Measurements from ENCODE around the gene KAT7.

KAT7 gene

DNA sequence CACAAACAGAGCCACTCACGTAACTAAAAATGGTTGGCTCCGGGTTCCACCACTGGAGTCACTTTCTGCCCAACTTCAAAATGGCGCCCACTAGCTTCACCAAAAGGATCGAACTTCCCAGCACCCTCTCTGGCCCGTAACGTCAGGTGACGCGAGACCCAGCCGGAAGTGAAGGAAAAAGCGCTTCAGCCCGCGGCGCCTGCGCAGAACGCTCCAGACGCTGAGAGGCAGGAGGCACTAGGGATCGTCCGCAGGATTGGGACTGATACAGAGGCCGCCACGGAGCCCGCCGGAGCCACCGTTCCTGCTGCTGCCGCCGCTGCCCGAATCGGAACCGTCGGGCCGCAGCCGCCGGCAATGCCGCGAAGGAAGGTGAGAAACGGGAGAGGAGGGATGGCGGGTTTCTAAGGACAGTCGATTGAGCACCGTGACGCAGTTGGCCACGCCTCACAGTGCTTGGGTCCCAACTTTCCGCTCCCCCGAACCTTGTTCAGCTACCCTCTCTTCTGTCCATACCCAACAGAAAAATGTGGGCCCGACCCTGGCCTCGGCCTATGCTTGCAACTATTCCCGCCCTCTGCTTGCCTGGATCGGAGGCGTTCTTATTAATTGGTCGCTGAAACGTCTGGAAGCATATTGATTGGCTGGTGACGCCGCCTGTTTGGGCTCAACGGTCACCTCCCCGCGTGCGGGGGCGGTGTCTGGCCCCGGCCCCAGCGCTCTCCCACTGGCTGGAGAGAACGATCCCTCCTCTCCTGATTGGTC is at the start of gene KAT7:
Gene KAT7, plus strand, starts transcription at position 204 of the 765 bp plus-strand sequence. Its CDS starts 154 bp downstream, at position 358.
- H3F3A ChIP-seq (ENCODE audit: insufficient read depth): peaks cover 8% of the 10 kb centered on the region
- peaks cover 43% of the 10 kb centered on the region for H3K79me2 ChIP-seq (ENCODE audit: insufficient read depth, low read length)
- peaks cover 15% of the 10 kb centered on the region; the same call in 1 of the 2 replicates for H3K36me3 ChIP-seq (ENCODE audit: low read length)
- peak within 1 kb of the TSS; percentile 82 for H2AFZ ChIP-seq (ENCODE audit: low read depth, low read length, severe bottlenecking)
- peak within 1 kb of the TSS; percentile 83 for H3K9ac ChIP-seq (ENCODE audit: low read length)
- H3K4me3 ChIP-seq (ENCODE audit: insufficient read depth, low read length, poor library complexity, severe bottlenecking): peak within 1 kb of the TSS; percentile 89
- H4K20me1 ChIP-seq (ENCODE audit: low read depth, low read length): peaks cover 15% of the 10 kb centered on the region
- peak within 1 kb of the TSS; percentile 74 for H3K4me2 ChIP-seq (ENCODE audit: low read depth, low read length, poor library complexity, severe bottlenecking)
- H3K27me3 ChIP-seq (ENCODE audit: low read length): no peaks in the 10 kb centered on the region
- H3K27ac ChIP-seq (ENCODE audit: low read depth, low read length): peak within 1 kb of the TSS; percentile 80
- H3K9me3 ChIP-seq (ENCODE audit: insufficient read depth, low read length): no peaks in the 10 kb centered on the region
- no peaks in the 10 kb centered on the region for H3K9me2 ChIP-seq (replicated peaks; ENCODE audit: insufficient read depth, low read length)
- no peak for TF ChIP-seq EZH2phosphoT487 (conservative IDR thresholded peaks at IDR 0.05; ENCODE audit: low read length)
- TF ChIP-seq, protein P1, sequence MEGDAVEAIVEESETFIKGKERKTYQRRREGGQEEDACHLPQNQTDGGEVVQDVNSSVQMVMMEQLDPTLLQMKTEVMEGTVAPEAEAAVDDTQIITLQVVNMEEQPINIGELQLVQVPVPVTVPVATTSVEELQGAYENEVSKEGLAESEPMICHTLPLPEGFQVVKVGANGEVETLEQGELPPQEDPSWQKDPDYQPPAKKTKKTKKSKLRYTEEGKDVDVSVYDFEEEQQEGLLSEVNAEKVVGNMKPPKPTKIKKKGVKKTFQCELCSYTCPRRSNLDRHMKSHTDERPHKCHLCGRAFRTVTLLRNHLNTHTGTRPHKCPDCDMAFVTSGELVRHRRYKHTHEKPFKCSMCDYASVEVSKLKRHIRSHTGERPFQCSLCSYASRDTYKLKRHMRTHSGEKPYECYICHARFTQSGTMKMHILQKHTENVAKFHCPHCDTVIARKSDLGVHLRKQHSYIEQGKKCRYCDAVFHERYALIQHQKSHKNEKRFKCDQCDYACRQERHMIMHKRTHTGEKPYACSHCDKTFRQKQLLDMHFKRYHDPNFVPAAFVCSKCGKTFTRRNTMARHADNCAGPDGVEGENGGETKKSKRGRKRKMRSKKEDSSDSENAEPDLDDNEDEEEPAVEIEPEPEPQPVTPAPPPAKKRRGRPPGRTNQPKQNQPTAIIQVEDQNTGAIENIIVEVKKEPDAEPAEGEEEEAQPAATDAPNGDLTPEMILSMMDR (IDR thresholded peaks at IDR 0.05; ENCODE audit: insufficient read depth, low read length, poor library complexity, severe bottlenecking): no peak

DNA sequence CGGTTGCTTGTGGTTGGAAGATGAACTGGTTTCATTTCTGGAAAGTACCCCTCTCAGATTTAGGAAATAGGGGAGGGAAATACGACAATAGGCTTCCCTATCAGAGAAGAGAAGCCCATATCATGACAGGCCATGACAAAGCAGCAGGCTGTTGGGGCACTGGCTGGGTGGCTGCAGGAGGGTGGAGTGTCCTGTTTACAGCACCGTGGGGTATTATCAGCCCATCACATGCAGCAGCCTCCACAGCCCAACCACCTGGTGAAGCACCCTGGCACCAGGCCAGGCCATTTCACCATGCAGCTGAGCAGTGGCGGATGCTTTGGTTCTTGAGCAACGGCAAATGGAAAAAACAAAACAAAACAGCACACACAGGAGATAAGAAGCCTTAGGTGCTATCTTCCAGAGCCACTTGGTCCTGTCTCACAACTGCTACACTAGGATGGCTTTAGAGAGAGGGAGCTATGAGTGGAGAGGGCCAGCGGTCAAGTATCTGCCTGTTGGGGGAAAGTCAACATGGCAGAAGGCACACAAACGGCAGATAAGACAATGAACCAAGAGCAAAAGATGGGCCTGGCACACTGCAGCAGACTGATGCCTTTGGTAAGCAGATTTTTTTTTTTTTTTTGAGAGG is 48.7 kb upstream of the KAT7 start:
- Histone ChIP-seq H3K4me3 (ENCODE audit: insufficient read depth, low read length, poor library complexity, severe bottlenecking) (no peak overlapping the region), H3K79me2 (ENCODE audit: insufficient read depth, low read length) (no peaks in the 10 kb centered on the region), H2AFZ (ENCODE audit: low read depth, low read length, severe bottlenecking) (no peak overlapping the region), H3K9ac (ENCODE audit: low read length) (no peak overlapping the region), H3K4me2 (ENCODE audit: low read depth, low read length, poor library complexity, severe bottlenecking) (peak overlapping the region; percentile 37), H3F3A (ENCODE audit: insufficient read depth) (peaks cover 3% of the 10 kb centered on the region; the same call in 1 of the 2 replicates), H3K27ac (ENCODE audit: low read depth, low read length) (peak overlapping the region; percentile 56), H3K36me3 (ENCODE audit: low read length) (no peaks in the 10 kb centered on the region), H3K9me3 (ENCODE audit: insufficient read depth, low read length) (no peaks in the 10 kb centered on the region), H4K20me1 (ENCODE audit: low read depth, low read length) (no peaks in the 10 kb centered on the region), H3K27me3 (ENCODE audit: low read length) (no peaks in the 10 kb centered on the region), H3K9me2 (replicated peaks; ENCODE audit: insufficient read depth, low read length) (no peaks in the 10 kb centered on the region)
- TF ChIP-seq, protein P1 (IDR thresholded peaks at IDR 0.05; ENCODE audit: insufficient read depth, low read length, poor library complexity, severe bottlenecking): no peak
- no peak for TF ChIP-seq EZH2phosphoT487 (conservative IDR thresholded peaks at IDR 0.05; ENCODE audit: low read length)

DNA sequence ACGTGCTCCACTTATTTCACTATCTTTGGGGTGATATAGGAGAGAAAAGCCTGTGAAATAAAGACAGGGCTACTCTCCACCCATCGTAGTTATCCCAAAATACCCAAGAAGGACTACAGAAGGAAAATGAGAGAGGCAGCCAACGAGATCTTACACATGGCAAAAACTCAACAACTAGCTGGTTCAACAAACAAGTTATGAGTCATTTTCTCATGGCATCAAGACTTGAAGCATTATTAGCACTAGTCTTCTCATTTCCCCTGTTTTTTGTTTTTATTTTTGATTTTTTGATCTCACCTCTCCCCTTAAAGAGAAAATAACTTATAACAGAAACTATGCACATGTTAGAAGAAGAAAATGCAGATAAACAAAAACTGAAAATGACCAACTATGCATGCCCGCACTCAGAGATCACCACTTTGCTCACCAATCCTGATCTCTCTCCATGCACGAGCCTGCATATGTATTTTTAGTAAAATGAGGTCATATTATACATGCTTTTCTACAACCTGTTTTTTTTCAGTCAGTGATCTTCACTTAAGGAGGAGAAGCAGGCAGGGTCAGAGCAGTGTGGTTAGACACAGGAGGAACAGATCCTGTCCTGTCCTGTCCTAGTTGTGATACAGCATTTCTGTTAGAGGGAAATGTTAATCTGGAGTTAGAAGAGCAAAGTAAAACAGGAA is 47.3 kb upstream of the KAT7 start:
- H3K4me3 ChIP-seq (ENCODE audit: insufficient read depth, low read length, poor library complexity, severe bottlenecking): no peak overlapping the region

More for the DNA sequence above, 47.3 kb upstream of the KAT7 start:
- no peak overlapping the region for H3K9ac ChIP-seq (ENCODE audit: low read length)
- H4K20me1 ChIP-seq (ENCODE audit: low read depth, low read length): no peaks in the 10 kb centered on the region
- no peaks in the 10 kb centered on the region for H3K27me3 ChIP-seq (ENCODE audit: low read length)
- TF ChIP-seq, protein P1 (IDR thresholded peaks at IDR 0.05; ENCODE audit: insufficient read depth, low read length, poor library complexity, severe bottlenecking): no peak
- no peak for TF ChIP-seq EZH2phosphoT487 (conservative IDR thresholded peaks at IDR 0.05; ENCODE audit: low read length)
- no peaks in the 10 kb centered on the region for H3K9me2 ChIP-seq (replicated peaks; ENCODE audit: insufficient read depth, low read length)
- no peak overlapping the region for H3K4me2 ChIP-seq (ENCODE audit: low read depth, low read length, poor library complexity, severe bottlenecking)
- H3K79me2 ChIP-seq (ENCODE audit: insufficient read depth, low read length): no peaks in the 10 kb centered on the region
- H3K27ac ChIP-seq (ENCODE audit: low read depth, low read length): no peak overlapping the region
- H3K36me3 ChIP-seq (ENCODE audit: low read length): no peaks in the 10 kb centered on the region
- H3F3A ChIP-seq (ENCODE audit: insufficient read depth): peaks cover 3% of the 10 kb centered on the region; the same call in 1 of the 2 replicates
- H3K9me3 ChIP-seq (ENCODE audit: insufficient read depth, low read length): no peaks in the 10 kb centered on the region
- no peak overlapping the region for H2AFZ ChIP-seq (ENCODE audit: low read depth, low read length, severe bottlenecking)
